Tracheal epithelial cell (primary cell): ENCODE results near the gene IFT122. TPM values are rescaled to one million over a fixed set of nuclear protein-coding genes. Genes with fewer than 3 reads are reported as not detected.

Experiments used
- total RNA-seq: library from RNA; depleted of rRNA; stranded (reverse); fragments of >200 nt; gene quantifications from 2 replicates; pipeline ENCODE4 v1.2.1, GENCODE V29; 2014

The IFT122 gene, protein sequence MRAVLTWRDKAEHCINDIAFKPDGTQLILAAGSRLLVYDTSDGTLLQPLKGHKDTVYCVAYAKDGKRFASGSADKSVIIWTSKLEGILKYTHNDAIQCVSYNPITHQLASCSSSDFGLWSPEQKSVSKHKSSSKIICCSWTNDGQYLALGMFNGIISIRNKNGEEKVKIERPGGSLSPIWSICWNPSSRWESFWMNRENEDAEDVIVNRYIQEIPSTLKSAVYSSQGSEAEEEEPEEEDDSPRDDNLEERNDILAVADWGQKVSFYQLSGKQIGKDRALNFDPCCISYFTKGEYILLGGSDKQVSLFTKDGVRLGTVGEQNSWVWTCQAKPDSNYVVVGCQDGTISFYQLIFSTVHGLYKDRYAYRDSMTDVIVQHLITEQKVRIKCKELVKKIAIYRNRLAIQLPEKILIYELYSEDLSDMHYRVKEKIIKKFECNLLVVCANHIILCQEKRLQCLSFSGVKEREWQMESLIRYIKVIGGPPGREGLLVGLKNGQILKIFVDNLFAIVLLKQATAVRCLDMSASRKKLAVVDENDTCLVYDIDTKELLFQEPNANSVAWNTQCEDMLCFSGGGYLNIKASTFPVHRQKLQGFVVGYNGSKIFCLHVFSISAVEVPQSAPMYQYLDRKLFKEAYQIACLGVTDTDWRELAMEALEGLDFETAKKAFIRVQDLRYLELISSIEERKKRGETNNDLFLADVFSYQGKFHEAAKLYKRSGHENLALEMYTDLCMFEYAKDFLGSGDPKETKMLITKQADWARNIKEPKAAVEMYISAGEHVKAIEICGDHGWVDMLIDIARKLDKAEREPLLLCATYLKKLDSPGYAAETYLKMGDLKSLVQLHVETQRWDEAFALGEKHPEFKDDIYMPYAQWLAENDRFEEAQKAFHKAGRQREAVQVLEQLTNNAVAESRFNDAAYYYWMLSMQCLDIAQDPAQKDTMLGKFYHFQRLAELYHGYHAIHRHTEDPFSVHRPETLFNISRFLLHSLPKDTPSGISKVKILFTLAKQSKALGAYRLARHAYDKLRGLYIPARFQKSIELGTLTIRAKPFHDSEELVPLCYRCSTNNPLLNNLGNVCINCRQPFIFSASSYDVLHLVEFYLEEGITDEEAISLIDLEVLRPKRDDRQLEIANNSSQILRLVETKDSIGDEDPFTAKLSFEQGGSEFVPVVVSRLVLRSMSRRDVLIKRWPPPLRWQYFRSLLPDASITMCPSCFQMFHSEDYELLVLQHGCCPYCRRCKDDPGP
- total RNA-seq, result 6.2 and 10.8 TPM in 2 replicates

DNA sequence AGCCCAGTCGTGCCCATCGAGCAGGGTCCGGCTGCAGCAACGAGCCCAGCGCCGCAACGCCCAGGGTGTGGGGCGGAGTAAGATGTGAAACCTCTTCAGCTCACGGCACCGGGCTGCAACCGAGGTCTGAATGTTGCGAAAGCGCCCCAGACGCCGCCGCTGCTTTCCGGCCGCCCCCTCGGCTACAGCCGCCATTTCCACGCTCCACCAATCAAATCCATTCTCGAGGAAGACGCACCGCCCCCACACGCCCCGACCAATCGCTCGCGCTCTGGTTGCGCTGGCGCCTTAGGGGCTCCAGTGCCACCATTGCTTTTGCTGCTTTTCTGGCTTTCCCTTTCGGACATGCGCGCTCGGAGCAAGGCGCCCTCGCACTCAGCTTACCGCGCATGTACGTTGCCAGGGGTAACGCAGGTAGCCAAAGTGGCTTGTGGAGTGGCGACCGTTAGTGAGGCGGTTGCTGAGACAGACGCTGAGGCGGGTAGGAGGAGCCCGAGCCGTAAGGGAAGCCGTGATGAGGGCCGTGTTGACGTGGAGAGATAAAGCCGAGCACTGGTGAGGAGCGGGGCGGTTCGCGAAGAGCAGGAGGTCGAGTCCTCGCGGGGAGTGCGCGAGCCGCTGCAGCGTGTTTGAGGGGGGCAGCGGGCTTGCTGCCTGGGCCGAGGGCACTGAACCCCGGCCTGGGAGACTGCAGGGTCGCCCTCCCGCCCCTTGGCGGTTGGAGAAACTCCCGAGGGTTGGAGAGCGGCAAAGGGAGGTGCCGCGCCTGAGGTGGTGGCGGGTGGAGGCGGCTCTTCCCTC lies at the start of gene IFT122, which contains the start of gene MBD4:
Gene IFT122 (plus strand): TSS at position 408 of the 801 bp plus-strand sequence. CDS start 107 bp downstream, at position 515.
Gene MBD4 (minus strand): TSS at position 132 of the 801 bp plus-strand sequence. CDS start 115 bp downstream, at position 17.

DNA sequence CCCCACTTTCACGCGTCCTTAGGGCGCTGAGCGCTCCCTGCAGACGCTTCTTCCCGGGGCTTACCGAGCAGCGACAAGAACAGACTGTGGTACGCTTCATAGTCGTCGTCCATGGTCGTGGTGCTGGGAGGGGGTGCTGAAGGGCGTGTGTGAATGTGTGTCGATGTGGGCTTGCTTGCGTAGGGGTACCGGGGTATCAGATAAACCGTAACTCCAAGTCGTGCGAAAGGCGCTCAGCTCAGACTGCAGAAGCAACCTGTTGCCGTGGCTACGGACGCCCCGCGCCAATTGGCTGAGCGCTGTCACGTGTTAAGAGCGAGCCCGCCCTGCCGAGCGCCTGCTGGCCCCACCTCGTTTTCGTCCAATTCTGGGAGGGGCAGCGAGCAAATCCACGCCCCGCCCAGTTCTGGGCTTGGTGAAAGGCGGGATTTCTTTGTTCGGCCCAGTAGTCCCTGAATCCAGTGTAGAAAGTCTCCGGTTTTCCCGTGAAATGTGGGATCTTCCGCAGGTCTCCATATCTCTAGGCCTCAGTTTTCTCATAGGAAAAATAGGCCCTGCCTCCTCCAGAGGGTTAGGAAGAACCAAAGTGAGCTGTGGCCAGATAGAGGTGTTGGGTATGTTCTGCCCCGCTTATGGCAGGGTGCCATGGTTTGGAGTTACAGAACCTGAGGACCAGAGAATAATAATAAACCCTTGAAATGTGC lies 11.5 kb upstream of the IFT122 start, which contains the start of gene EFCAB12:
Gene EFCAB12 (minus strand): TSS at position 261 of the 704 bp plus-strand sequence. CDS start 148 bp downstream, at position 113.

DNA sequence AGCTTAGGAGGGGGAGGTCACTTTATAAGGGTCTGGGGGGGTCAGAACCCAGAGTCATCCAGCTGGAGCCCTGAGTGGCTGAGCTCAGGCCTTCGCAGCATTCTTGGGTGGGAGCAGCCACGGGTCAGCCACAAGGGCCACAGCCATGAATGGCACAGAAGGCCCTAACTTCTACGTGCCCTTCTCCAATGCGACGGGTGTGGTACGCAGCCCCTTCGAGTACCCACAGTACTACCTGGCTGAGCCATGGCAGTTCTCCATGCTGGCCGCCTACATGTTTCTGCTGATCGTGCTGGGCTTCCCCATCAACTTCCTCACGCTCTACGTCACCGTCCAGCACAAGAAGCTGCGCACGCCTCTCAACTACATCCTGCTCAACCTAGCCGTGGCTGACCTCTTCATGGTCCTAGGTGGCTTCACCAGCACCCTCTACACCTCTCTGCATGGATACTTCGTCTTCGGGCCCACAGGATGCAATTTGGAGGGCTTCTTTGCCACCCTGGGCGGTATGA lies 88.6 kb downstream of the IFT122 start, which contains the start of gene RHO:
Gene RHO (plus strand): TSS at position 51 of the 512 bp plus-strand sequence. CDS start 95 bp downstream, at position 146.

DNA sequence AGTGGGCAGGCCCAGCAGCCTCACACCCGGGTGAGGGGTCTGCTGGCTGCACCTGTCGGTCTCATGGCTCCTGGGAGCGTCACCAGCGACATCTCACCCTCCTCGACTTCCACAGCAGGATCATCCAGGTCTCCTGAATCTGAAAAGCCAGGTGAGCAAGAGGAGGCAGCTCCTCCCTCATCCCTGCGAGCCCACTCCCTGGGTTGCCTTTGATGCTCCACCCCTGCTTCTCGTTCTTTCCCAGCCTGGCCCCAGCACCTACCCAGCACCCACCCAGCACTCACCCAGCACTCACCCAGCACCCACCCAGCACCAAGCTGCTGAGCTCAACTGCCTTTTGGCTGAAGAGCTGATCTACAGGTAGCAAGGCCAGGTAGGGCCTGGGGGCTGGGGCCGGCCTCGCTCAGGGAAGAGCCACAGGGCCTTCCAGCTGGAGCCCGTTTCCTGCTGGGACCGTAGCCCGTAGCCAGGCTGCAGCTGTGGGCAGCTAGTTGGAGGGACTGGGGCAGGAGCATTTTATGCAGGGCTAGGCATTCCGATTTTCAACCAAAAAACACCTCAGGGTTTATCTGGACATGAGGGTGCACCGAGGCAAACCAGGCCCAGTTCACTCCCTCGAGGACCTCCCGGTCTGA lies 103.2 kb downstream of the IFT122 start, which contains the start of gene H1-8:
Gene H1-8 (plus strand): TSS at position 20 of the 635 bp plus-strand sequence. CDS start 44 bp downstream, at position 64.

Other genes starting within 250 kb of the IFT122 start
- 107 and 172 TPM in 2 replicates for gene COPG1, start 190.6 kb upstream of the IFT122 start, total RNA-seq
- 27.5 and 55.9 TPM in 2 replicates for gene HMCES, start 161.4 kb upstream of the IFT122 start, total RNA-seq
- gene EFCAB12, start 11.6 kb upstream of the IFT122 start, total RNA-seq, result under 0.01 TPM in 1 of 2 replicates, not detected in the other
- 11.1 and 12.6 TPM in 2 replicates for gene MBD4, start 276 bp upstream of the IFT122 start, total RNA-seq
- gene RHO, start 88.4 kb downstream of the IFT122 start, total RNA-seq, result not detected in 2 replicates
- not detected in 2 replicates for gene H1-8, start 103.0 kb downstream of the IFT122 start, total RNA-seq
- gene PLXND1, start 166.5 kb downstream of the IFT122 start, total RNA-seq, result 3.1 and 5.5 TPM in 2 replicates